Ascending aorta (tissue), 1 donor: ENCODE measurements around the gene OR7A10. TPM values are rescaled to one million over a fixed set of nuclear protein-coding genes. Genes with fewer than 3 reads are reported as not detected.

ENCODE experiments used
- total RNA-seq: library from RNA; depleted of rRNA; stranded (reverse); fragments of >200 nt; gene quantifications from one replicate; pipeline ENCODE4 v1.1.0, GENCODE V29; 2016

Gene OR7A10
- total RNA-seq, 1 donor from 2014 or later = not detected

Other genes with a start within 250 kb of the OR7A10 start
- gene ADGRE3, start 174.1 kb downstream of the OR7A10 start, total RNA-seq = not detected
- 33.7 TPM for gene ZNF333, start 158.9 kb downstream of the OR7A10 start, total RNA-seq
- 0.21 TPM for gene ADGRE2, start 70.4 kb downstream of the OR7A10 start, total RNA-seq
- gene OR7A5, start 13.7 kb downstream of the OR7A10 start, total RNA-seq = not detected
- not detected for gene OR7C1, start 13.7 kb downstream of the OR7A10 start, total RNA-seq
- not detected for gene OR7A17, start 37.2 kb upstream of the OR7A10 start, total RNA-seq
- not detected for gene OR7C2, start 92.6 kb upstream of the OR7A10 start, total RNA-seq
- not detected for gene SLC1A6, start 130.9 kb upstream of the OR7A10 start, total RNA-seq
- not detected for gene CASP14, start 200.6 kb upstream of the OR7A10 start, total RNA-seq
- not detected for gene OR1I1, start 233.3 kb upstream of the OR7A10 start, total RNA-seq